GM21423 (cell line): ENCODE data around the gene ZSWIM4.

Source experiments
- ATAC-seq: cut with Tn5 transposase; IDR thresholded peaks from one replicate; pipeline ENCODE4 v1.9.1; 2021; ENCODE audit warnings: mild to moderate bottlenecking, moderate library complexity; ENCODE audit not compliant: unreplicated experiment

ZSWIM4 gene

GRCh38 chr19:13866463-13867046, 71.3 kb downstream of the ZSWIM4 start:
- ATAC-seq, result no peak

GRCh38 chr19:13868663-13869062, 73.4 kb downstream of the ZSWIM4 start:
- ATAC-seq, result no peak

GRCh38 chr19:13869281-13869680, 74.0 kb downstream of the ZSWIM4 start:
- ATAC-seq, result no peak

DNA sequence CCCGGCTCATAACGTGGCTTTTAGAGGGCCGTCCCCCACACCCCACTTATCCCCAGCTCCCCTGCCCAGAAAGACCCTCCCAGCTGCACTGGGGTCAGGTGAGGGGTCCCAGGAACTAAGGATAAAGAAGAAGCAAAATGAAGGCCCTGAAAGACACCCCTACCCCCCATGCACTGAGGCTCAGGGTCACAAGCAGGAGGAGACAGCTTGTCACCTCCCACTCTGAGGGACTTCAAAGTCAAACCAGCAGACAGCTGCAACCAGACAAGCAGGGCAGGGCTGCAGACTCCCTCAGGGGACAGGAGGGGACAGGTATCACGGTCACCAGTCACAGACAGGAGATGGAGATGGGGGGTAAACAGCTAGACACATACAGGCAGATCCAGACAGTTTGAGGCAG, 75.6 kb downstream of the ZSWIM4 start:
- ATAC-seq, result no peak

GRCh38 chr19:13872339-13872694, 77.1 kb downstream of the ZSWIM4 start:
- no peak for ATAC-seq

DNA sequence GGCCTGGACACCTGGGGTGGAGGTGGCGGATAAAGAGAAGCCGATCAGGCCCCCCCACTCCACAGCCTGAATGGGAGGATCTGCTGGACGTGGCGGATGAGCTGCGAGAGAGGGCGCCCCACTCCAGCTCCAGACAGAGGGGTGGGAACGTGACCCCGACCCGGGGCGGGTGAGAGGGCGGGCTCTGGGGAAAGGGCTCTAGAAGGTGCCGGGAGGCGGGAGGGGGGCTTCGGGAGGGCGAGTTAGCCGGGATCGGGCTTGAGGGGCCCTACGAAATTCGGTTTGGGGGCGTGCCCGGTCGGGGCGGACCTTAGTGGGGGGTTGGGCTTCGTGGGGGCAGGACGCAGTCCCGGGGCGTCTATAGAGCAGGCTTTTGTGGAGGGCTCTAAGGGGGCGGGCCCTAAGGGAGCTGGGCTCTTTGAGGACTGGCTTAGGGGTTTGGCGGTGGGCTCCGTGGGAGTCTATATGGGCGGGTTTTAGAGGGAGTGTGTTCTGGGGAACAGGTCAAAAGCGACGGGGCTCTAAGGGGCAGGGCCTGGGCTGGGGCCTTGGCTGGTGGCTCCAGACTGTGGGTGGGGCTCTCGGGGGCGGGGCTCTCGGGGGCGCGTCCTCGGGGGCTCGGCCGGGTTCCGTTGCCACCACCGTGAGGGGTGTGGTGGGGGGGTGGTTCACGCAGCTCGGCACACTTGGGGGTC, 77.6 kb downstream of the ZSWIM4 start:
- no peak for ATAC-seq

- ATAC-seq, result no peak
Measured at GRCh38 chr19:13873834-13874515, 78.7 kb downstream of the ZSWIM4 start.

- no peak for ATAC-seq
Measured at GRCh38 chr19:13875824-13876223, 80.6 kb downstream of the ZSWIM4 start.

DNA sequence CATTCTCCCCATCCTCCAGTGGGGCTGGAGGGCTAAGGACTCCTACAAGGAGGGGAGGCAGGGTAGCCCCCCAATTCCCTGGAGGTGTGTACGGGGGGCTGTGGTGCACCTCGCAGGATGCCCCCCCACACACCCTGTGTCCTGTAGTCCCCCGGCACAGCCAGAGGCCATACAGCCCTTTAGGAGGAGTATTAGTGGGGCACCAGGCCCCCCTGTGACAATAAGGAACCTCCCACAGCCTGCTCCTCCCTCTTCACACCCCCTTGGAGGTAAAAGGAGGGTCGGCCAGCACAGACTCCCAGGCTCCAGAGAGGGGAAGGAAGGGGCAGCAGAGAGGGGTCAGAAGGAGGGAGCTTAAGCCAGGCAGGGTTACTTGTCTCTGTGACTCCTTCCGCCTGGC, 81.6 kb downstream of the ZSWIM4 start, which contains the start of gene NANOS3:
NANOS3 (plus strand) TSS at position 301 of the 400 bp plus-strand sequence. CDS start 115 bp downstream, outside the sequence.
- no peak for ATAC-seq

DNA sequence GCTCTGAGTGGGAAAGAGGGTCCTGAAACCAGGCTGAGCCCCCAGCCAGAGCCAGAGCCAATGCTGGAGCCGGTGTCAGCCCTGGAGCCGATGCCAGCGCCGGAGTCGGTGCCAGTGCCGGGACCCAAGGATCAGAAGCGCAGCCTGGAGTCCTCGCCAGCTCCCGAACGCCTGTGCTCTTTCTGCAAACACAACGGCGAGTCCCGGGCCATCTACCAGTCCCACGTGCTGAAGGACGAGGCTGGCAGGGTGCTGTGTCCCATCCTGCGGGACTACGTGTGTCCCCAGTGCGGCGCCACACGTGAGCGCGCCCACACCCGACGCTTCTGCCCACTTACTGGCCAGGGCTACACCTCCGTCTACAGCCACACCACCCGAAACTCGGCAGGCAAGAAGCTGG, 82.1 kb downstream of the ZSWIM4 start:
- no peak for ATAC-seq

DNA sequence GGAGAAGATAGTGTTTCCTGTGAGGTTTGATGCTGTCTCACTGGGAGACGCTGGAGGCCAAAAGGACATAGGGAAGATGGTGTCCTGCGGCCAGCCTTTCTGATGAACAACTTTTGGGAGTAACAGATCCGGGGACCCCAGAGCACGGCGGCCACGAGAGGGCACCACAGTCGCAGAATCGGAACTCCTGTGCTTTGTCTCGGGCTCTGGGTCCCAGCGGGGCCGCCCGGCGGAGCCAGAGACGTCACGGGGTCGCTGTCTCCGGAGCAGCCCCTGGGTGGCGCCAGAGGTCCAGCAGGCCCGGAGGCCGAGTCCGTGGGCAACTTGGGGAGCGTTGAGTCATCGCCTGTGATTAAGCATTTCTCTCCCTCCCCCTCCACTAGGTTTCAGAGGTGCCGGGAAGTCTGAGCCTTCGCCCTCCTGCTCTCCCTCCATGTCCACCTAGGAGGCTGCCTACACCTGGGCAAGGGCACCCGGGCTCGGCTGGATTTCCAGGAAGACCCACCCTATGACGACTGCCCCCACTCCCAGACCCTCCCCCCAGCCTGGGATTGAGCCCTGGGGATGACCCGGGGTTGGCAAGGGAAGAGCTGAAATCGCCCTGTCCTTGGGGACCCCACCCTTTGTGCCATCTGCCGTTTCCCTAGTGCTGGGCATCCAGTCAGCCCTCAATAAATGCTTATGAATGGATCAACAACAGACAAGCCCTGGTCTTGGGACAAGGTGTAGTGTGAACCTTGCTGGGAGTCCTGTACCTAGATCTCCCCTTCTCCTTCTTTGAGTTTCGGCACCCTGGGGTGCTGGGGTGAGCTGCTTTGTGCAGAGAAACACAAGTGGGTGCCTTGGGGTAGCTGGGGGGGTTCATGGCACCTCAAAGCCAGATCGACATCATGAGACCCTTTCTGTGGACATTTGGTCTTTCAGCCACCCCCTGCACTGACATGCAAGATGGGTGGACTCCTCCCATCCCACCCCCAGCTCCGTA, 85.1 kb downstream of the ZSWIM4 start:
- peak; percentile 73 for ATAC-seq

DNA sequence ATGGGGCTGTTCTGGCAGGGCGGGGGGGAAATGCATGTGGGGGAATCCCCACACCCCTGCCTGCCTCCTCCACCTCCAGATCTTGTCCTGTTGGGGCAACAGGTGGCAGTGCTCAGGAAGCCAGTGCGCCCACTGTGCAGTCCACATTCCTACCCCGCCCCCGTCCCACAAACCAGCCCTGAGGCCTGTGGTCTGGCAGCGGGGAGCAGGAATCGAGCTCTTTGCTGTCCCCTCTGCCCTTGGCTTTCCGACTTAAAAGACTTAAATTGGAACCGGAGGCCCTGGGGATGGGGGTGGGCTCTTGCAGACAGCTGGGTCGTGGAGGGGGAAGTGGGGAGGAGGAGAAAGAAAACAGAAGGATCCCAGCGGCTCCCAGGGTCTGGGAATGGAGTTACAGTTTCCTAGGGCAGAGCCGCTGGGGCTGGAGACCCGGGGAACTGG, 86.0 kb downstream of the ZSWIM4 start:
- ATAC-seq, result no peak
